PC-9 (cell line): Measurements from ENCODE around the gene QSER1. TPM values are rescaled to one million over a fixed set of nuclear protein-coding genes. Genes with fewer than 3 reads are reported as not detected.

ENCODE experiments used
- BruUV-seq: library from RNA; stranded (reverse); fragments of 400-500 nt; replicated peaks from 2 replicates; lab custom pipeline; 2021; lab: Mats Ljungman, UMichigan
- CTCF ChIA-PET: fragments of 300-600 bp; sonication (Branson Sonifier 250); formaldehyde crosslinking; loops from one replicate; lab custom pipeline; 2022; ENCODE audit warnings: antibody characterized with exemption; lab: Charles Lee
- POLR2A ChIA-PET: fragments of 300-600 bp; sonication (Branson Sonifier 250); formaldehyde crosslinking; loops from one replicate; lab custom pipeline; 2022; ENCODE audit warnings: antibody characterized with exemption; ENCODE audit not compliant: unreplicated experiment; lab: Charles Lee
- DNase-seq, 2 experiments: peaks; one replicate each; pipeline versions ENCODE4 v3.0.0 to v3.0.0-alpha.2; 2015 to 2022; ENCODE audit warnings: mixed read lengths in 1 of 2
- H2AFZ ChIP-seq: fragments of 200-600 bp; sonication (generic); 2 replicates; pipeline ENCODE4 v1.8.1; 2017; ENCODE audit warnings: antibody characterized with exemption
- H3F3A ChIP-seq: fragments of 200-600 bp; sonication (generic); 2 replicates; pipeline ENCODE4 v1.8.1; 2017; ENCODE audit warnings: antibody characterized with exemption, mild to moderate bottlenecking, low read depth; ENCODE audit not compliant: insufficient read depth
- H3K27ac ChIP-seq: fragments of 200-600 bp; sonication (generic); 2 replicates; pipeline ENCODE4 v1.6.1; 2016; ENCODE audit warnings: mixed run types
- H3K27me3 ChIP-seq: fragments of 200-600 bp; sonication (generic); 2 replicates; pipeline ENCODE4 v1.6.1; 2016; ENCODE audit warnings: low read depth, mixed run types; ENCODE audit not compliant: insufficient read depth
- H3K36me3 ChIP-seq: fragments of 200-600 bp; sonication (generic); 2 replicates; pipeline ENCODE4 v1.6.1; 2016; ENCODE audit warnings: low read depth, mixed run types
- H3K4me1 ChIP-seq: fragments of 200-600 bp; sonication (generic); replicated peaks from 2 replicates; pipeline ENCODE4 v1.6.1; 2016; ENCODE audit warnings: mixed run types; ENCODE audit not compliant: insufficient read depth
- H3K4me2 ChIP-seq: fragments of 200-600 bp; sonication (generic); 2 replicates; pipeline ENCODE4 v1.6.1; 2017; ENCODE audit warnings: mixed run types
- H3K4me3 ChIP-seq: fragments of 200-600 bp; sonication (generic); 2 replicates; pipeline ENCODE4 v1.6.1; 2016; ENCODE audit warnings: mixed run types
- H3K79me2 ChIP-seq: fragments of 200-600 bp; sonication (generic); 2 replicates; pipeline ENCODE4 v1.6.1; 2017; ENCODE audit warnings: low read depth, mixed run types
- H3K9me2 ChIP-seq: fragments of 200-600 bp; sonication (generic); 2 replicates; pipeline ENCODE4 v1.8.1; 2017; ENCODE audit warnings: mild to moderate bottlenecking; ENCODE audit not compliant: insufficient read depth
- H3K9me3 ChIP-seq: fragments of 200-600 bp; sonication (generic); 2 replicates; pipeline ENCODE4 v1.8.1; 2016; ENCODE audit warnings: low read depth; ENCODE audit not compliant: insufficient read depth
- H4K20me1 ChIP-seq: fragments of 200-600 bp; sonication (generic); 2 replicates; pipeline ENCODE4 v1.8.1; 2017; ENCODE audit not compliant: insufficient read depth
- CTCF ChIP-seq: fragments of 200-600 bp; sonication (generic); conservative IDR thresholded peaks from 2 replicates; pipeline ENCODE4 v1.6.1; 2017; ENCODE audit warnings: mixed run types, antibody characterized with exemption, mild to moderate bottlenecking, moderate library complexity
- EZH2 ChIP-seq: fragments of 200-600 bp; sonication (generic); IDR thresholded peaks from 2 replicates; pipeline ENCODE4 v1.8.0; 2017; ENCODE audit warnings: antibody characterized with exemption, low read depth
- intact Hi-C: fragments of 100-400 bp; cut with micrococcal nuclease; formaldehyde crosslinking; loops from one replicate; pipeline ENCODE4 v1.10.0; 2022; ENCODE audit not compliant: unreplicated experiment
- total RNA-seq: library from RNA; stranded (reverse); gene quantifications from 2 replicates; pipeline ENCODE4 v1.2.3, GENCODE V29; 2021

The QSER1 gene
- total RNA-seq, 1 experiment from 2014 or later = 60.2 TPM

- ChIA-PET CTCF (no interaction called here), POLR2A (no interaction called here)
- Histone ChIP-seq H3K9me2 (no peaks in the 10 kb centered on the region), H3K4me1 (no peaks in the 10 kb centered on the region; the same call in 1 of the 2 replicates), H3K27ac (no peak overlapping the region), H3K9me3 (no peaks in the 10 kb centered on the region), H2AFZ (no peak overlapping the region), H3K27me3 (no peaks in the 10 kb centered on the region), H3K36me3 (0 out of 2 replicates have a peak, but pooled peaks cover 7% of the 10 kb centered on the region), H3K79me2 (peaks cover 34% of the 10 kb centered on the region), H3K4me3 (no peak overlapping the region), H4K20me1 (no peaks in the 10 kb centered on the region), H3F3A (no peaks in the 10 kb centered on the region), H3K4me2 (no peak overlapping the region)
- intact Hi-C loops = no loop called here
- BruUV-seq = no TSS peak
- DNase-seq = no peak
- TF ChIP-seq CTCF = no peak
- TF ChIP-seq EZH2 = no peak
These were observed 55.4 kb downstream of the QSER1 start for GRCh38 chr11:32947978-32948377.

- ChIA-PET POLR2A (no interaction called here), CTCF (no interaction called here)
- no peak overlapping the region for H2AFZ ChIP-seq
- H3K79me2 ChIP-seq = peaks cover 34% of the 10 kb centered on the region
- TF ChIP-seq EZH2 = no peak
- TF ChIP-seq CTCF = no peak
- no peaks in the 10 kb centered on the region; the same call in 1 of the 2 replicates for H3F3A ChIP-seq
- no peaks in the 10 kb centered on the region for H3K9me3 ChIP-seq
- H3K4me1 ChIP-seq = no peaks in the 10 kb centered on the region; the same call in 1 of the 2 replicates
- DNase-seq = no peak
- no peak overlapping the region for H3K27ac ChIP-seq
- H3K36me3 ChIP-seq = peaks cover 14% of the 10 kb centered on the region; the same call in 1 of the 2 replicates
- no peaks in the 10 kb centered on the region for H4K20me1 ChIP-seq
- H3K4me3 ChIP-seq = no peak overlapping the region
- BruUV-seq = no TSS peak
- H3K9me2 ChIP-seq = no peaks in the 10 kb centered on the region
- intact Hi-C loops = no loop called here
- no peaks in the 10 kb centered on the region for H3K27me3 ChIP-seq
- no peak overlapping the region for H3K4me2 ChIP-seq
These were observed 57.1 kb downstream of the QSER1 start for GRCh38 chr11:32949739-32950138.

- Histone ChIP-seq H4K20me1 (no peaks in the 10 kb centered on the region), H3K9me2 (no peaks in the 10 kb centered on the region), H3K4me1 (no peaks in the 10 kb centered on the region; the same call in 1 of the 2 replicates), H3K27me3 (no peaks in the 10 kb centered on the region), H3F3A (no peaks in the 10 kb centered on the region; the same call in 1 of the 2 replicates), H3K4me3 (no peak overlapping the region), H3K36me3 (peaks cover 19% of the 10 kb centered on the region), H3K27ac (no peak overlapping the region), H3K79me2 (peaks cover 34% of the 10 kb centered on the region), H2AFZ (no peak overlapping the region), H3K9me3 (no peaks in the 10 kb centered on the region), H3K4me2 (no peak overlapping the region)
- intact Hi-C loops = no loop called here
- no peak for DNase-seq
- no peak for TF ChIP-seq CTCF
- TF ChIP-seq EZH2 = no peak
- ChIA-PET POLR2A (no interaction called here), CTCF (interaction anchor here (0.6 kb wide), 1 partner anchor 100 kb away, joined by 4 read pairs; no protein-coding TSS in a partner anchor)
- no TSS peak for BruUV-seq
These were observed 59.8 kb downstream of the QSER1 start for GRCh38 chr11:32952421-32952820.
